Measurements from ENCODE around the gene FAM43B.

Gene FAM43B

GRCh38 chr1:20593756-20594155 is 41.4 kb downstream of the FAM43B start:
- no peak for FAIRE-seq

- no peak for FAIRE-seq
Measured at GRCh38 chr1:20594746-20595145, 42.4 kb downstream of the FAM43B start.

GRCh38 chr1:20596106-20596505 is 43.7 kb downstream of the FAM43B start:
- no peak for FAIRE-seq

- no peak for FAIRE-seq
Measured at GRCh38 chr1:20597650-20598049, 45.3 kb downstream of the FAM43B start.

DNA sequence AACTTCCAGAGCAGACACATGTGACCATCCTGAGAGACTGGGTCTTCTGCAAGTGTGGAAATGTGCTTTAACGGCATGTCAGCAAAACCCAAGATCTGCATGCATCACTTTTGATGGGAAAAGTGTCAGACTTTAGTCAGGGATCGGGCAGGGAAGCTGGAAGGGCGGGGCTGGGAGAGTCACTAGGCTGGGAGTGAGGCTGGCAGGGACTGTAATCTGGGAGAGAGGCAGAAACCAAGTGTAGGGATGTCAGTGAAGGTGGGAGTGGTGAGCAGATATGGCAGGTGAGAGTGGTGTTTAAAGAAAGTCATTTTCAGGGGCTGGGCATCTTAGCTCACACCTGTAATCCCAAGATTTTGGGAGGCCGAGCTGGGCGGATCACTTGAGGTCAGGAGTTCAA is 47.8 kb downstream of the FAM43B start:
- no peak for FAIRE-seq

- no peak for FAIRE-seq
Measured at GRCh38 chr1:20601129-20601825, 48.9 kb downstream of the FAM43B start.

- FAIRE-seq: no peak
Measured at GRCh38 chr1:20602851-20603450, 50.6 kb downstream of the FAM43B start.

- no peak for FAIRE-seq
Measured at GRCh38 chr1:20603504-20604464, 51.4 kb downstream of the FAM43B start.
